Measurements from ENCODE around the gene LIN37.

The LIN37 gene

GRCh38 chr19:35748106-35749020 lies at the start of gene LIN37:
LIN37 (plus strand) TSS chr19:35748576; CDS start chr19:35748725, 149 bp downstream.
- DNase-seq = peak; percentile 99

GRCh38 chr19:35702223-35703012 lies 46.0 kb upstream of the LIN37 start:
- peak; percentile 97 for DNase-seq

- DNase-seq = no peak
These were observed 45.0 kb upstream of the LIN37 start for GRCh38 chr19:35703343-35703742.

GRCh38 chr19:35704218-35704617 lies 44.2 kb upstream of the LIN37 start, which contains the start of gene ZBTB32:
ZBTB32 (plus strand) TSS chr19:35704558; CDS start chr19:35714627, 10,069 bp downstream.
- DNase-seq = no peak

GRCh38 chr19:35708391-35708790 lies 40.0 kb upstream of the LIN37 start:
- DNase-seq = no peak

GRCh38 chr19:35710784-35711723 lies 37.3 kb upstream of the LIN37 start:
- peak; percentile 36 for DNase-seq

- DNase-seq = peak; percentile 55
These were observed 35.5 kb upstream of the LIN37 start for GRCh38 chr19:35712567-35713505.

- no peak for DNase-seq
These were observed 34.9 kb upstream of the LIN37 start for GRCh38 chr19:35713506-35713850.

GRCh38 chr19:35713904-35714495 lies 34.4 kb upstream of the LIN37 start:
- no peak for DNase-seq

GRCh38 chr19:35714601-35715354 lies 33.6 kb upstream of the LIN37 start:
- no peak for DNase-seq

GRCh38 chr19:35715355-35715809 lies 33.0 kb upstream of the LIN37 start:
- no peak for DNase-seq

- peak; percentile 19 for DNase-seq
These were observed 32.2 kb upstream of the LIN37 start for GRCh38 chr19:35715981-35716800.

- DNase-seq = peak; percentile 98
These were observed 31.3 kb upstream of the LIN37 start for GRCh38 chr19:35716801-35717664.

GRCh38 chr19:35717665-35718344 lies 30.6 kb upstream of the LIN37 start, which contains the start of gene KMT2B:
KMT2B (plus strand) TSS chr19:35718003; CDS start chr19:35718019, 16 bp downstream.
- no peak for DNase-seq

GRCh38 chr19:35718345-35719041 lies 29.9 kb upstream of the LIN37 start:
- DNase-seq = peak; percentile 39

GRCh38 chr19:35719402-35720162 lies 28.8 kb upstream of the LIN37 start:
- DNase-seq = no peak
